ENCODE results near the gene WASHC4.
"Not testable (repeated sequence)": the region's sequence is repeated elsewhere in the genome, so short reads cannot be mapped to it uniquely, and the experiment has no call there.

WASHC4 gene

DNA sequence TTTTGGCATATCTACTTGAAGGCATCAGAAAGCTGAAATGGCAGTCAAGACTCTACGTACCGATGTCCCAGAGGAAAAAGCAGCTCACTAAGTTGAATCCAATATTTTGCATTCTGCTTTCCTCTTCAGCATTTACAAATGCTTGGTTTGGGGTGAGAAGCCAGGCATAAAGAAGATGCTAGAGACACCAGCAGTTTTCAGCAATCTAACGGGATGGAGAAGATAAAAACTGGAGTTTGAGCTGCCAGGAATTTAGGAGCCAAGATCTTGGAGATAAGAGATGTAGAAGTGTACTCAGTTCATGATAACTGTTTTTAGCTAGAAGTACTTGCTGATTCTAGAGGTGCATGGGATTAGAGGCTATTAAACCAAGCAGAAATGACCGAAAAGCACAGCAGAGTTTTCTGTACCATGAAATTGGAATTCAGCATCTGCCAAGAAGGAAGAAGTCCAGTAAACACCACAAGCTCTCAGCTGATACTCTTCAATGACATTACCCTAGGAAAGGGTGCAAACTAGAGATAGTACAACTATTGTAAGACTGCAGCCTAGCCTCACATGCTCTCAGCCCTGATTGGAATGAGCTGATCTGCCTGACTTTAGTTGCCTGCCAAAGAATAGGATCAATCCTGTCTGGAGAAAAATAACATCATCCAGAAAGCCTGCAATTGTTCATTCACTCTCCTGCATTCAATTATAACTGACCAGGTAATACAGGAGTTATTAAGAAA, 15.9 kb upstream of the WASHC4 start:
- peaks cover 28% of the 10 kb centered on the region for H3K9me3 ChIP-seq
- no peak overlapping the region for H3K4me3 ChIP-seq
- H4K20me1 ChIP-seq, result no peaks in the 10 kb centered on the region
- TF ChIP-seq Cebpa-rat (IDR thresholded peaks at IDR 0.05), result no peak
- no peak overlapping the region for H3K4me2 ChIP-seq
- H3K9ac ChIP-seq, result no peak overlapping the region
- no peaks in the 10 kb centered on the region for H3K4me1 ChIP-seq
- no peak overlapping the region for H3K27ac ChIP-seq
- no peaks in the 10 kb centered on the region for H3K36me3 ChIP-seq
- H3K27me3 ChIP-seq, result no peaks in the 10 kb centered on the region

GRCh38 chr12:105092336-105092735, 15.2 kb upstream of the WASHC4 start:
- H4K20me1 ChIP-seq, result no peaks in the 10 kb centered on the region
- H3K27me3 ChIP-seq, result no peaks in the 10 kb centered on the region
- no peak overlapping the region for H3K4me2 ChIP-seq
- no peak for TF ChIP-seq Cebpa-rat (IDR thresholded peaks at IDR 0.05)
- no peak overlapping the region for H3K4me3 ChIP-seq
- H3K36me3 ChIP-seq, result no peaks in the 10 kb centered on the region
- H3K9me3 ChIP-seq, result peaks cover 31% of the 10 kb centered on the region
- H3K4me1 ChIP-seq, result no peaks in the 10 kb centered on the region
- H3K9ac ChIP-seq, result no peak overlapping the region
- no peak overlapping the region for H3K27ac ChIP-seq

- not testable (repeated sequence) for H3K9ac ChIP-seq, H3K36me3 ChIP-seq, H3K27ac ChIP-seq, H3K4me2 ChIP-seq, H3K4me3 ChIP-seq, H3K4me1 ChIP-seq, H4K20me1 ChIP-seq, H3K27me3 ChIP-seq
- H3K9me3 ChIP-seq, result peaks cover 41% of the 10 kb centered on the region
These were observed 12.2 kb upstream of the WASHC4 start for GRCh38 chr12:105095338-105095737.

- H3K9me3 ChIP-seq, result peaks cover 39% of the 10 kb centered on the region
- no peak overlapping the region for H3K27ac ChIP-seq
- H3K4me2 ChIP-seq, result no peak overlapping the region
- H3K4me3 ChIP-seq, result no peak overlapping the region
- no peak overlapping the region for H3K9ac ChIP-seq
- H3K36me3 ChIP-seq, result no peaks in the 10 kb centered on the region
- no peaks in the 10 kb centered on the region for H3K27me3 ChIP-seq
- H3K4me1 ChIP-seq, result 0 out of 2 replicates have a peak, but pooled peaks cover 6% of the 10 kb centered on the region
- TF ChIP-seq Cebpa-rat (IDR thresholded peaks at IDR 0.05), result no peak
- no peaks in the 10 kb centered on the region for H4K20me1 ChIP-seq
These were observed 8.2 kb upstream of the WASHC4 start for GRCh38 chr12:105099356-105099755.

- Histone ChIP-seq H3K36me3 (no peaks in the 10 kb centered on the region), H4K20me1 (no peaks in the 10 kb centered on the region), H3K27me3 (no peaks in the 10 kb centered on the region), H3K4me3 (no peak overlapping the region), H3K4me1 (0 out of 2 replicates have a peak, but pooled peaks cover 6% of the 10 kb centered on the region), H3K9me3 (peaks cover 36% of the 10 kb centered on the region), H3K9ac (no peak overlapping the region), H3K4me2 (no peak overlapping the region), H3K27ac (no peak overlapping the region)
- TF ChIP-seq Cebpa-rat (IDR thresholded peaks at IDR 0.05), result no peak
These were observed 7.1 kb upstream of the WASHC4 start for GRCh38 chr12:105100207-105100985.

DNA sequence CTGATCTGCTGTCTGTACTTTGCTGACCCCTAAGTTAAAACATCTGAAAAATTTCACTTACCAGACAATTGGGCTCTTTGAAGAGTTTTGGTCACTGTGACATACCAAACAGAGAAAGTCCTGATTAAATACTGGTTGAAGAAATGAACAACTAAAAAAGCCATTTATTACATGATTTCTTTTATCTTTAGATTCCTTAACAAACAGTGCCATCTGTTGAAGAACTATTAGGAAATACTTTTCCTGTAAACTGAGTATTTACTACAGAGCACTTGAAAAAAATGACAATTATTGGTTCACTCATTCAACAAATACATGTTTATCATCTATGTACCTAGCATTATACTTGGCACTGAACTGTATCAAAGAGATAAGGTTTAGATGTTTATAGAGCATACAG, 6.5 kb upstream of the WASHC4 start:
- Histone ChIP-seq H3K27ac (no peak overlapping the region), H3K9me3 (peaks cover 31% of the 10 kb centered on the region), H3K4me3 (no peak overlapping the region), H3K27me3 (no peaks in the 10 kb centered on the region), H4K20me1 (no peaks in the 10 kb centered on the region), H3K36me3 (no peaks in the 10 kb centered on the region), H3K9ac (no peak overlapping the region), H3K4me1 (0 out of 2 replicates have a peak, but pooled peaks cover 6% of the 10 kb centered on the region), H3K4me2 (no peak overlapping the region)
- TF ChIP-seq Cebpa-rat (IDR thresholded peaks at IDR 0.05), result no peak

- 0 out of 2 replicates have a peak, but pooled peaks cover 6% of the 10 kb centered on the region for H3K4me1 ChIP-seq
- no peak overlapping the region for H3K27ac ChIP-seq
- H3K4me3 ChIP-seq, result no peak overlapping the region
- no peaks in the 10 kb centered on the region for H3K27me3 ChIP-seq
- H3K4me2 ChIP-seq, result no peak overlapping the region
- H3K36me3 ChIP-seq, result no peaks in the 10 kb centered on the region
- H3K9me3 ChIP-seq, result peaks cover 15% of the 10 kb centered on the region
- TF ChIP-seq Cebpa-rat (IDR thresholded peaks at IDR 0.05), result no peak
- no peaks in the 10 kb centered on the region for H4K20me1 ChIP-seq
- H3K9ac ChIP-seq, result no peak overlapping the region
These were observed 4.9 kb upstream of the WASHC4 start for GRCh38 chr12:105102673-105103072.

DNA sequence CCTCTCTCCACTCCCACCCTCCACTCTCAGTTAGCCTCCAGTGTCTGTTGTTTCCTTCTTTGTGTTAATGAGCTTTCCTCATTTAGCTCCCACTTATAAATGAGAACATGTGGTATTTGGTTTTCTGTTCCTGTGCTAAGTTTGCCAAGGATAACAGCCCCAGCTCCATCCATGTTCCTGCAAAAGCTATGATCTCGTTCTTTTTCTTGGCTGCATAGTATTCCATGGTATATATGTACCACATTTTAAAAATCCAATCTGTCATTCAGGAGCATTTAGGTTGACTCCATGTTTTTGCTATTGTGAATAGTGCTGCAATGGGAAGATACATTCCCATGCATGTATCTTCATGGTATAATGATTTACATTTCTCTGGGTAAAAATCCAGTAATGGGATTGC, 2.8 kb upstream of the WASHC4 start:
- Histone ChIP-seq H3K9me3 (peaks cover 8% of the 10 kb centered on the region; the same call in 1 of the 2 replicates), H3K27me3 (no peaks in the 10 kb centered on the region), H3K4me1 (peaks cover 8% of the 10 kb centered on the region; the same call in 1 of the 2 replicates), H4K20me1 (peaks cover 11% of the 10 kb centered on the region), H3K36me3 (no peaks in the 10 kb centered on the region), H3K9ac (no peak overlapping the region), H3K27ac (no peak overlapping the region), H3K4me2 (no peak overlapping the region), H3K4me3 (no peak overlapping the region)
- no peak for TF ChIP-seq Cebpa-rat (IDR thresholded peaks at IDR 0.05)

- Histone ChIP-seq H3K4me3 (peak overlapping the region; percentile 84), H3K9me3 (peaks cover 8% of the 10 kb centered on the region; the same call in 1 of the 2 replicates), H3K36me3 (no peaks in the 10 kb centered on the region), H3K4me2 (peak overlapping the region; percentile 88), H3K27me3 (no peaks in the 10 kb centered on the region), H4K20me1 (peaks cover 28% of the 10 kb centered on the region), H3K9ac (no peak overlapping the region), H3K27ac (no peak overlapping the region), H3K4me1 (peaks cover 19% of the 10 kb centered on the region)
- TF ChIP-seq Cebpa-rat (IDR thresholded peaks at IDR 0.05), result no peak
These were observed 910 bp upstream of the WASHC4 start for GRCh38 chr12:105106621-105107020.

GRCh38 chr12:105107171-105107493, 399 bp upstream of the WASHC4 start:
- Histone ChIP-seq H3K4me3 (peak overlapping the region; percentile 84), H4K20me1 (peaks cover 32% of the 10 kb centered on the region), H3K9ac (peak overlapping the region; percentile 94), H3K27ac (peak overlapping the region; percentile 97), H3K4me2 (peak overlapping the region; percentile 88), H3K36me3 (peaks cover 5% of the 10 kb centered on the region), H3K27me3 (no peaks in the 10 kb centered on the region), H3K9me3 (peaks cover 8% of the 10 kb centered on the region; the same call in 1 of the 2 replicates), H3K4me1 (peaks cover 19% of the 10 kb centered on the region)
- no peak for TF ChIP-seq Cebpa-rat (IDR thresholded peaks at IDR 0.05)
